Natural killer cell (primary cell): ENCODE results near the gene ZDHHC13. TPM values are rescaled to one million over a fixed set of nuclear protein-coding genes. Genes with fewer than 3 reads are reported as not detected.

ENCODE experiments used
- ATAC-seq, 3 donors: fragments of 150-1000 bp in 2 of 3; fragments of 200-7000 bp in 1 of 3; cut with Tn5 transposase; 1 replicate in 1 of 3; 2 replicates in 2 of 3; pipeline ENCODE4 v1.10.0; 2021; ENCODE audit warnings: mild to moderate bottlenecking in 2 of 3, moderate library complexity in 2 of 3
- DNase-seq, 2 donors: peaks; one replicate each; pipeline versions ENCODE4 v3.0.0 to v3.0.0-alpha.2; 2013 to 2021; ENCODE audit warnings: mixed read lengths in 1 of 2
- H3K27ac ChIP-seq: one replicate; pipeline ENCODE4 v1.5.1; 2013; ENCODE audit warnings: mild to moderate bottlenecking, low read length
- H3K27me3 ChIP-seq: one replicate; pipeline ENCODE4 v1.6.1; 2013; ENCODE audit warnings: low read length; ENCODE audit not compliant: control insufficient read depth, insufficient read depth
- H3K36me3 ChIP-seq: one replicate; pipeline ENCODE4 v1.6.1; 2013; ENCODE audit warnings: low read length; ENCODE audit not compliant: control insufficient read depth, insufficient read depth
- H3K4me1 ChIP-seq: one replicate; pipeline ENCODE4 v1.6.1; 2013; ENCODE audit warnings: low read length; ENCODE audit not compliant: control insufficient read depth, insufficient read depth
- H3K4me3 ChIP-seq: one replicate; pipeline ENCODE4 v1.5.1; 2013; ENCODE audit warnings: low read length
- H3K9me3 ChIP-seq: one replicate; pipeline ENCODE4 v1.6.1; 2013; ENCODE audit warnings: low read length; ENCODE audit not compliant: control insufficient read depth, insufficient read depth
- H3K27ac Mint-ChIP-seq, 2 donors: one replicate each; pipeline ENCODE4 v1.8.0; 2022; ENCODE audit warnings: mild to moderate bottlenecking in 2 of 2, mixed read lengths in 2 of 2, moderate library complexity in 1 of 2
- H3K27me3 Mint-ChIP-seq, 2 donors: one replicate each; pipeline ENCODE4 v1.8.0; 2022; ENCODE audit warnings: low read depth in 2 of 2, mixed read lengths in 2 of 2
- H3K36me3 Mint-ChIP-seq: one replicate; pipeline ENCODE4 v1.8.0; 2022; ENCODE audit warnings: mixed read lengths
- H3K4me1 Mint-ChIP-seq, 2 donors: one replicate each; pipeline ENCODE4 v1.8.0; 2022; ENCODE audit warnings: mixed read lengths in 2 of 2
- H3K4me3 Mint-ChIP-seq: one replicate; pipeline ENCODE4 v1.8.0; 2022; ENCODE audit warnings: mild to moderate bottlenecking, moderate library complexity, mixed read lengths
- H3K9me3 Mint-ChIP-seq, 2 donors: one replicate each; pipeline ENCODE4 v1.8.0; 2022; ENCODE audit warnings: mixed read lengths in 2 of 2
- WGBS: methylation state at CpG from one replicate; pipeline ENCODE4 v1.1.7; 2013; ENCODE audit warnings: missing lambda C conversion rate; ENCODE audit not compliant: insufficient coverage; 5-methylcytosine and 5-hydroxymethylcytosine counted together
- intact Hi-C: fragments of 100-400 bp; cut with micrococcal nuclease; formaldehyde crosslinking; loops from one replicate; pipeline ENCODE4 v1.14.2; 2022
- total RNA-seq, 4 donors: library from RNA; stranded (reverse); fragments of 120-200 nt in 1 of 4; gene quantifications; one replicate each; pipeline versions ENCODE4 v1.2.3 to v1.2.4, GENCODE V29; 2013 to 2022
- TF ChIP-seq, protein P1 (sequence below): fragments of 200-600 bp; IDR thresholded peaks from one replicate; pipeline ENCODE4 v1.8.0; 2022; ENCODE audit warnings: antibody characterized with exemption

Gene ZDHHC13
- total RNA-seq, 3 donors from 2014 or later (not counting 1 experiment from before 2014, with no cell fraction given): 13.3 to 17.4 (median 13.5) TPM

DNA sequence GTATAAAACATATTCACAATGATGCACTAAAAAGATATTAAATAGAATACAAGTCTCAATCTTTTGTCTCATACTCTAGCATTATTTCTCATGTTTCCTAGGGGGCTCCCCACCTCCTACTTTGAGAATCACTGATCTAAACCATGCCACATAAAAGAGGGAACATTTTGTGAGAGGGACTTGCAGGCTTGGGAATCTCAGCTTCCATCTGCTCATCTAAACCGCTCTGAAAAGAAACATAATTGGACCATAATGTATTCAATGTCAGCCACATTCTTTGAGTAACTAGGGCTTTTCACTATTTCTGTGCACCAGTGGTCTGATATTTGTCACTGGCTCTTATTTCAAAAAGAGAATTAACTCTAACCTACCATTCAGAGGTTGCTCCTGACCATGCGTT is 91.2 kb downstream of the ZDHHC13 start:
- no peak for ATAC-seq
- TF ChIP-seq, protein P1, sequence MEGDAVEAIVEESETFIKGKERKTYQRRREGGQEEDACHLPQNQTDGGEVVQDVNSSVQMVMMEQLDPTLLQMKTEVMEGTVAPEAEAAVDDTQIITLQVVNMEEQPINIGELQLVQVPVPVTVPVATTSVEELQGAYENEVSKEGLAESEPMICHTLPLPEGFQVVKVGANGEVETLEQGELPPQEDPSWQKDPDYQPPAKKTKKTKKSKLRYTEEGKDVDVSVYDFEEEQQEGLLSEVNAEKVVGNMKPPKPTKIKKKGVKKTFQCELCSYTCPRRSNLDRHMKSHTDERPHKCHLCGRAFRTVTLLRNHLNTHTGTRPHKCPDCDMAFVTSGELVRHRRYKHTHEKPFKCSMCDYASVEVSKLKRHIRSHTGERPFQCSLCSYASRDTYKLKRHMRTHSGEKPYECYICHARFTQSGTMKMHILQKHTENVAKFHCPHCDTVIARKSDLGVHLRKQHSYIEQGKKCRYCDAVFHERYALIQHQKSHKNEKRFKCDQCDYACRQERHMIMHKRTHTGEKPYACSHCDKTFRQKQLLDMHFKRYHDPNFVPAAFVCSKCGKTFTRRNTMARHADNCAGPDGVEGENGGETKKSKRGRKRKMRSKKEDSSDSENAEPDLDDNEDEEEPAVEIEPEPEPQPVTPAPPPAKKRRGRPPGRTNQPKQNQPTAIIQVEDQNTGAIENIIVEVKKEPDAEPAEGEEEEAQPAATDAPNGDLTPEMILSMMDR: no peak
- Mint-ChIP-seq H3K4me1 (no peaks in the 10 kb centered on the region), H3K4me3 (no peak overlapping the region), H3K27me3 (peaks cover 12 to 19% of the 10 kb centered on the region in 2 donors), H3K27ac (no peak overlapping the region), H3K36me3 (no peaks in the 10 kb centered on the region), H3K9me3 (no peaks in the 10 kb centered on the region)
- H3K4me3 ChIP-seq: no peak overlapping the region
- no peaks in the 10 kb centered on the region for H3K9me3 ChIP-seq
- 100% methylated on average over 2 of the region's 2 CpGs for WGBS
- no peaks in the 10 kb centered on the region for H3K4me1 ChIP-seq
- H3K36me3 ChIP-seq: no peaks in the 10 kb centered on the region
- H3K27me3 ChIP-seq: no peaks in the 10 kb centered on the region
- DNase-seq: no peak
- intact Hi-C loops: no loop called here
- no peak overlapping the region for H3K27ac ChIP-seq

DNA sequence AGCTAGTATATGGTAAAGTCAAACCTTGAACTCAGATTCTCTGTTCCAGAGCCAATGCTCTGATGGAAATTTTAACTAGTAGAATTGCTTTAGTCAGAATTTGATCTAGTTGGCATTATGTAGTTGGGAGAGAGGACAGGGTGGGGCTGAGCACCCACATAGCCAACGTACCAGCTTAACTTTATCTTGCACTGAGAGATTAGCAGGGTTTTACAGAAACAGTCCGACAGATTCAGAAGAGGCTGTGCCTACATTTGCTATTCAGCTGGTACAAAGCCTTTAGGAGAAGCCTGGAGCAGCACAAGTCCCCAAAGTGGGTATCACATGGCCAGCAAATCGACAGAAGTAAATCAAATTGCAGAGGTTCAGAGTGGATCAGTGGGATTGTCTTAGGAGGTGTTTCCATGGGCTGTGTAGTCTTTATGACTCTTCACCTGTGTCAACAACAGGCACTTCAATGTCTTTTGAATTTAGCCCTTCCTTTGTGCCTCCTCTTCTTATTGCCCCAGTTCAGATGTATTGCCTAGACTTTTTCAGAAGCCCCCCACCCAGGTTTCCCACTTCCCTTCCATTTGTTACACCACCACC is 92.1 kb downstream of the ZDHHC13 start:
- peaks cover 14 to 28% of the 10 kb centered on the region in 2 donors for H3K27me3 Mint-ChIP-seq
- H3K4me1 Mint-ChIP-seq: no peaks in the 10 kb centered on the region
- no peaks in the 10 kb centered on the region for H3K4me1 ChIP-seq
- ATAC-seq (no peak), DNase-seq (no peak)
- H3K27ac Mint-ChIP-seq: no peak overlapping the region
- H3K27ac ChIP-seq: no peak overlapping the region
- H3K36me3 Mint-ChIP-seq: no peaks in the 10 kb centered on the region
- no peaks in the 10 kb centered on the region for H3K9me3 Mint-ChIP-seq
- H3K27me3 ChIP-seq: no peaks in the 10 kb centered on the region
- intact Hi-C loops: no loop called here
- H3K4me3 Mint-ChIP-seq: no peak overlapping the region
- no peaks in the 10 kb centered on the region for H3K9me3 ChIP-seq
- 78% methylated on average over 3 of the region's 3 CpGs for WGBS
- H3K36me3 ChIP-seq: no peaks in the 10 kb centered on the region
- TF ChIP-seq, protein P1: no peak
- no peak overlapping the region for H3K4me3 ChIP-seq

DNA sequence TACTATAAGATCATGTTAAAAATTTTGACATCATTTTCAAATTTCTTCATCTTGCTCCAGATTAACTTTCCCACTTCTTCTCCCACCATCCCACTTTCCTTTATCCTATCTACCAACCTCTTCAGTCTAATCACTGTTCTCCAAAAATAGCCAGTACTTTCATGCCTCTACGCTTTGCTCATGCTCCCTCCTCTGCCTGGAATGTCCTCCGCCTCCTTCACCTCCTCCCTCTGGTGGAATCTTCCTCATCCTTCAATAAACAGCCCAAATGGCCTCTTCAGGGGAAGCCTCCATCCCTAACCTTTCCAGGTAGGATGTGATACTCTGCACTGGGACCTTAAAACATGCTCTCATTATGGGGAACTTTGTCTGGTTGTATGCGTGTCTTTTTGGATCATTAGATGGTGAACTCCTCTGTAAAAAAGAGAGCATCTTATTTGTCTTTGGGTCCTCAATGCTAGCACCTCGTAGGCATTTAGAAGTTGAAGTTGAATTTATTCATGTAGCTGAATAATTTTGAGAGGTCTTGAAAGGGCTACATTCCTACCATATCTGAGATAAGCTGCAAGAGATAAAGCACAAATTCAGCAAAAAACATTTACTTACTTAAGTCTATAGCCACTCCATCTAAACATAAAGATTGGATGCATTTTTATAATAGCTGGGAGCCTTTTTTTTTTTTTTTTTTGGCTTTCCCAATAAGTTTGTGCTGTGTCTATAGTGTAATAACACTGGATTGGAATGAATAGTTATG is 92.8 kb downstream of the ZDHHC13 start:
- no peak overlapping the region for H3K27ac ChIP-seq
- Mint-ChIP-seq H3K4me3 (no peak overlapping the region), H3K27me3 (peaks cover 17 to 33% of the 10 kb centered on the region in 2 donors), H3K4me1 (no peaks in the 10 kb centered on the region), H3K9me3 (no peaks in the 10 kb centered on the region), H3K27ac (no peak overlapping the region), H3K36me3 (no peaks in the 10 kb centered on the region)
- no peak overlapping the region for H3K4me3 ChIP-seq
- TF ChIP-seq, protein P1: no peak
- no peak for DNase-seq
- ATAC-seq: no peak
- intact Hi-C loops: no loop called here
- 86% methylated on average over 4 of the region's 4 CpGs for WGBS
- H3K9me3 ChIP-seq: no peaks in the 10 kb centered on the region
- H3K36me3 ChIP-seq: no peaks in the 10 kb centered on the region
- no peaks in the 10 kb centered on the region for H3K4me1 ChIP-seq
- no peaks in the 10 kb centered on the region for H3K27me3 ChIP-seq
